Omental fat pad (tissue), 4 donors: Measurements from ENCODE around the gene FIBCD1. TPM values are rescaled to one million over a fixed set of nuclear protein-coding genes. Genes with fewer than 3 reads are reported as not detected.

ENCODE experiments used
- ATAC-seq: fragments of 150-250 bp; one replicate; pipeline ENCODE4 v1.9.1; 2016; ENCODE audit warnings: mild to moderate bottlenecking, moderate library complexity; ENCODE audit not compliant: low FRiP score
- DNase-seq: peaks from one replicate; pipeline ENCODE4 v3.0.0-alpha.2; 2019; ENCODE audit warnings: low spot score
- total RNA-seq, 4 donors: library from RNA; depleted of rRNA; stranded (reverse); fragments of >200 nt; gene quantifications; one replicate each; pipeline ENCODE4 v1.1.0, GENCODE V29; 2016
- TF ChIP-seq, protein P1 (sequence below), 3 donors: fragments of 450-650 bp; IDR thresholded peaks; one replicate each; pipeline ENCODE4 v1.5.1; 2016 to 2017; ENCODE audit warnings: antibody characterized with exemption in 3 of 3, mild to moderate bottlenecking in 3 of 3, moderate library complexity in 2 of 3

Gene FIBCD1
- total RNA-seq, 4 donors from 2014 or later: 1.6 TPM; not detected in 3

DNA sequence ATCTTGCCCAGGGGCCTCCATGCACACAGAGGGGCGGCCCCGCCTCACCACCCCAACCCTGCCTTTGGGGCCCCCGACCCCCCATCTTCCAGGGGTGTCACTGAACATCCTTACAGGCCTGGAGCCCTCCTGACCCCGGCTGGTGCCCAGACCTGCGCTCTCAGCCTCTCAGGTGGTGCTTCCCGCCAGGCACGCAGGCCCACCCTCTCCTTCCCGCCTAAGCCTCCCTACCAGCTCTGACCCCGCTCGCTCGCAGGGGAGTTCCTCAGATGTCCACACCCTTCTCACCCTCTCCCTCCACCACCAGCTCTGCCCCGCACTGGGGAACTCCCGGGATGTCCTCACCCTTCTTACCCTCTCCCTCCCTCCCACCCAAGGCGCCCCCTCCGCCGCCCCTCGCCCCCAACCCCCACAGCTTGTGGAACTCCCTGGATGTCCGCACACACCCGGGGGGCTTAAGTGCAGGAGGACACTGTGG is 30.1 kb downstream of the FIBCD1 start:
- ATAC-seq: no peak
- no peak for DNase-seq
- TF ChIP-seq, protein P1, sequence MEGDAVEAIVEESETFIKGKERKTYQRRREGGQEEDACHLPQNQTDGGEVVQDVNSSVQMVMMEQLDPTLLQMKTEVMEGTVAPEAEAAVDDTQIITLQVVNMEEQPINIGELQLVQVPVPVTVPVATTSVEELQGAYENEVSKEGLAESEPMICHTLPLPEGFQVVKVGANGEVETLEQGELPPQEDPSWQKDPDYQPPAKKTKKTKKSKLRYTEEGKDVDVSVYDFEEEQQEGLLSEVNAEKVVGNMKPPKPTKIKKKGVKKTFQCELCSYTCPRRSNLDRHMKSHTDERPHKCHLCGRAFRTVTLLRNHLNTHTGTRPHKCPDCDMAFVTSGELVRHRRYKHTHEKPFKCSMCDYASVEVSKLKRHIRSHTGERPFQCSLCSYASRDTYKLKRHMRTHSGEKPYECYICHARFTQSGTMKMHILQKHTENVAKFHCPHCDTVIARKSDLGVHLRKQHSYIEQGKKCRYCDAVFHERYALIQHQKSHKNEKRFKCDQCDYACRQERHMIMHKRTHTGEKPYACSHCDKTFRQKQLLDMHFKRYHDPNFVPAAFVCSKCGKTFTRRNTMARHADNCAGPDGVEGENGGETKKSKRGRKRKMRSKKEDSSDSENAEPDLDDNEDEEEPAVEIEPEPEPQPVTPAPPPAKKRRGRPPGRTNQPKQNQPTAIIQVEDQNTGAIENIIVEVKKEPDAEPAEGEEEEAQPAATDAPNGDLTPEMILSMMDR (IDR thresholded peaks at IDR 0.05): no peak

DNA sequence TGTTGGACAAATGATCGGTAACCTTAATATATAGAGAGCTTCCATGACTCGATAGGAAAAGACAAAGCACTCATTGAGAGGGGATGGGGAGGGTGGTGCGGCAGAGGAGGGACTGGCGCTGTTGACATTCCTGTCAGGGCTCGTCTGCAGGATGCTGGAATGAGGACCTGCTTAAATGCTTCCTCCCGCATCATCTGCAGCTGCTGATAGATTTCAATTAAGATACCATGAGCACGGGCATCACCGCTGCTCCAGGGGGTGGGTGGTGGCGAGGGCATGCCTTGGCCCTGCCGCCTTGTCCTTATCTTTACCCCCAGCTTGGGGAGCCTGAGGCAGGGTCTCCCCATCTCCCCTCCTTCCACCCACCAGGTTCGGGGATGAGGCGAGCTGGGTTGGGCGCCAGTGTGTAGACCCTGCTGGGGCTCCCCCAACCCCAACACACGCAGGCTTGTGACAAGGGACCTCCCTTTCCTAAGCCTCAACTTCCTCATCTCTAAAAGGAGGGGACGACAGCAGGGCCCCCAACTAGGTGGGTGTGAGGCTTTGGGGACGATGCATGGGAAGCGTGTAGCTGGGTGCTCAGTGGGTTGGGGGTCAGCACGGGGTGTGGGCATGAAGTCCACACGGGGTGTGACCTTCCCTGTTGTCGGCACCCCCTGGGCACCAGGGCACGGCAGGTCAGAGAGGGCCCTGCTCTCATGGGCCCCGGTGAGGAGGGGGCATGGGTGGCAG is 30.7 kb downstream of the FIBCD1 start:
- no peak for DNase-seq
- TF ChIP-seq, protein P1 (IDR thresholded peaks at IDR 0.05): no peak
- no peak for ATAC-seq

DNA sequence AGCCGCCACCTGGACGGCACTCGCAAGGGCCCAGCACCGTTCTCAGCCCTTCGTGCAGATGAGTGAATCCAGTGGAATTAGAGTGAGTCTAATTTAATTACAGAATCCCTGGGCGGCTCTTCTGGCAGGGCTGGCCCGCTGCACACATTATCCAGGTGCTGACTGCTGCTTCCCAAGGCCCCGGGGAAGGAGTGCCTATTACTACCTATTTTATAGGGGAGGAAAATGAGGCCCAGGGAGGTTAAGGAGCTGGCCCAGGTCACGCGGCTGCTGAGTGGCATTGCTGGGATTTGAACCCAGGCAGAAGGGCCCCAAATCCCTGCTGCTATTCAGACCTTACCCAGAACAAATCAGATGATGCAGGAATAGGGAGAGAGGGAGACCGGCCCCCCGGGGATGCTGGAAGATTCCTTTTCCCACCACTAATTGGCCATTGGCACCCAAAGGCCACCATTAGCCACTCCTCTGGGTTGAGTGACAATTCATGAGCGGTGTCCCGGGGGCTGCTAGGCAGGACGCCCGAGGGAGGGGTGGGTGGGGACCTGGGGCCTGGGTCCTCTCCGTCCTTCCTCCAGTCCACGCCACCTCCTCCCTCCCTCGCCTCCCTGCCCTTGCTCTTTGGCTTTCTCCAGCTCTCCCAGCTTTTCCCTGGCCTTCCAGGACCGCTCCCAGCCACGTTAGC is 32.2 kb downstream of the FIBCD1 start:
- ATAC-seq (no peak), DNase-seq (no peak)
- TF ChIP-seq, protein P1 (IDR thresholded peaks at IDR 0.05): no peak

DNA sequence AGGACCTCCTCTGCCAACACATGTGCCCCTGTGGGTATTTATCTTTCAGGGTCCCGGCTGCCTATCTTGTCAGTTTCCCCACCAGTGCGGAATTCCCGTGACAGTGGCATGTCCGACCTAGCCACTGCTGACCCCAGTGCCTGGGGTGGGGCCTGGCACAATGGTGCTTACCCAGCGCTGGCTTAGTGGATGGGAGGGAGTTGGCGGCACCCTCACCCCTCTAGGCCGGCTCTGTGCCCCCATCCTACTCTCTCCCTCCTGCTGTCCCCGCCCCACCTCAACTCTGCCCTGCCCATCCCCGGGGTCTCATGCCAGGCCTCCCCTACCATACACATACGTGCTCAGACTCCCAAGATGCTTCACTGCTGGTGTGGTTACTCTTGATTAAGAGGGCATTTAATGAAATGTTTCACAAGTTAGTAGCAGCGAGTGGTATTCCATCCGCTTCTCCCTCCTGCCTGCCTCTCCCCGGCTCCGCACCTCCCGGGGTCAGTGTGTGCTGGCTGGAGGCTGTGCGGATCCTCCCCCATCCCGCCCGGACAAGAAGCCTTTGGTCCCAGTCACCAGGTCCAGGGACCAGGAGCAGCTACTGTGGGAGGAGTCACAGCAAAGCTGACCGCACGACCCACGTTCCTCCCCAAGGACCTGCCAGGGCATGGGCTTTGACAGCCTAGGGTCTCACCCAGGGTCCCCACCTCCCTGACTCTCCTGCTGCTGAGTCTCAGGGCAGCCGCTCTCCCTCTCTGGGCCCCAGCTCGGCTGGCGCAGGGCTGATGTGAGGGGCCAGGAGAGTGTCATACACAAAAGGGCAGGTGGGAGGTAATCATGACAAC is 32.9 kb downstream of the FIBCD1 start:
- TF ChIP-seq, protein P1 (IDR thresholded peaks at IDR 0.05): no peak
- no peak for DNase-seq
- peak; percentile 12 for ATAC-seq

DNA sequence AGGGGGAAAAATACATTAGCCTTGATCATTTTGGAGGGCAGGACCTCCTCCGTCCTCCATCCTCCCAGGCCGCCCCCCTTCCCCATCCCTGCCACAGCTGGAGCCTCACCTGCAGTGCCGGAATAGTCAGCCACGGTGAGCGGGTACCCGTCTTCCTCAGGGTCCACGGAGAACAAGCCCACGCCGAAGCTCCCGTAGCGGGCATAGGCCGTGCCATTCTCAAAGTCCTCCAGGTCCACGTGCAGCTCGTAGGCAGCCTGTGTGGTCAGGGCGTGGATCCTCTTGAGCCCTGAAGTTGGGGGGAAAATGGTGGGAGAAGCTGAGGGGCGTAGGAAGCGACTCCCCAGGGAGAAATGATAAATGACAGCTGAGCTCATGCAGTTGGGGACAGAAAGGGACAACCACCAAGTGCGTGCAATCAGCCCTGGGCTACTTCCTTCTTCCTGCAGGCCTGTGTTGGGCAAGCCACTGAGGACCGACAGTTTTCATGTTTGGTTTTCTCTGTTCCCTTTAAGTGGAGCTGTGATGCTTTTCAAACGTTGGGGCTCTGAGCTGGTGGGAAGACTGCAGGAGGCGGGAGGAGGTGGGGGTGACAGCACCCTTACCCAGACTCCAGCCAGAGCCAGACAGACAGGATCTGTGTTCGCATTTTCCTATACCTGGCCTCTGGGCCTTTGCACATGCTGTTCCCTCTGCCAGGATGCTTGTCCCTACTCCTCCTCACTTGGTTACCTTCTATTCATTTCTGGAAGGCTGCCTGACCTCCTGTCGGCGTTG is 33.7 kb downstream of the FIBCD1 start:
- TF ChIP-seq, protein P1 (IDR thresholded peaks at IDR 0.05): no peak
- no peak for DNase-seq
- no peak for ATAC-seq
